RWPE2 (cell line): Measurements from ENCODE around the gene TTLL8.

ENCODE experiments used
- ATAC-seq: fragments of 200-7000 bp; cut with Tn5 transposase; 3 replicates; pipeline ENCODE4 v1.9.1; 2021; ENCODE audit warnings: low read depth
- DNase-seq: peaks from one replicate; pipeline ENCODE4 v3.0.0-alpha.2; 2020; ENCODE audit warnings: low spot score
- H3K27ac ChIP-seq: fragments of 450-650 bp; 2 replicates; pipeline ENCODE4 v1.5.1; 2017; ENCODE audit warnings: mild to moderate bottlenecking; ENCODE audit not compliant: poor library complexity, severe bottlenecking
- H3K27me3 ChIP-seq: fragments of 250-450 bp; sonication (Bioruptor Pico); 2 replicates; pipeline ENCODE4 v1.5.1; 2021; ENCODE audit warnings: mild to moderate bottlenecking, moderate library complexity; ENCODE audit not compliant: insufficient read depth, poor library complexity, severe bottlenecking
- H3K36me3 ChIP-seq: fragments of 250-450 bp; sonication (Bioruptor Pico); 2 replicates; pipeline ENCODE4 v1.5.1; 2020; ENCODE audit warnings: low read depth, mild to moderate bottlenecking, moderate library complexity
- H3K4me1 ChIP-seq: fragments of 250-450 bp; sonication (Bioruptor Pico); 2 replicates; pipeline ENCODE4 v1.5.1; 2021; ENCODE audit warnings: mild to moderate bottlenecking, moderate library complexity; ENCODE audit not compliant: insufficient read depth, poor library complexity, severe bottlenecking
- H3K4me3 ChIP-seq: fragments of 250-450 bp; sonication (Bioruptor Pico); 2 replicates; pipeline ENCODE4 v1.5.1; 2021; ENCODE audit warnings: mild to moderate bottlenecking, moderate library complexity; ENCODE audit not compliant: severe bottlenecking
- H3K9me3 ChIP-seq: fragments of 250-450 bp; sonication (Bioruptor Pico); 2 replicates; pipeline ENCODE4 v1.5.1; 2021; ENCODE audit warnings: mild to moderate bottlenecking, moderate library complexity; ENCODE audit not compliant: severe bottlenecking
- CTCF ChIP-seq: fragments of 450-650 bp; IDR thresholded peaks from one replicate; pipeline ENCODE4 v1.5.1; 2017; ENCODE audit warnings: mild to moderate bottlenecking, moderate library complexity; ENCODE audit not compliant: poor library complexity, severe bottlenecking

Gene TTLL8

GRCh38 chr22:50010676-50011446, 47.2 kb downstream of the TTLL8 start:
- DNase-seq (no peak), ATAC-seq (no peak)
- no peaks in the 10 kb centered on the region for H3K36me3 ChIP-seq
- no peaks in the 10 kb centered on the region for H3K4me1 ChIP-seq
- peaks cover 37% of the 10 kb centered on the region for H3K27me3 ChIP-seq
- no peak overlapping the region for H3K4me3 ChIP-seq
- H3K9me3 ChIP-seq = no peaks in the 10 kb centered on the region
- no peak for TF ChIP-seq CTCF
- no peak overlapping the region for H3K27ac ChIP-seq

GRCh38 chr22:50009765-50010675, 48.1 kb downstream of the TTLL8 start:
- no peaks in the 10 kb centered on the region for H3K4me1 ChIP-seq
- no peak for TF ChIP-seq CTCF
- DNase-seq = no peak
- peaks cover 37% of the 10 kb centered on the region for H3K27me3 ChIP-seq
- no peak for ATAC-seq
- H3K36me3 ChIP-seq = no peaks in the 10 kb centered on the region
- no peaks in the 10 kb centered on the region for H3K9me3 ChIP-seq
- H3K4me3 ChIP-seq = no peak overlapping the region
- no peak overlapping the region for H3K27ac ChIP-seq

GRCh38 chr22:50009251-50009650, 48.8 kb downstream of the TTLL8 start:
- DNase-seq = no peak
- no peaks in the 10 kb centered on the region for H3K9me3 ChIP-seq
- H3K4me1 ChIP-seq = no peaks in the 10 kb centered on the region
- peaks cover 30% of the 10 kb centered on the region for H3K27me3 ChIP-seq
- TF ChIP-seq CTCF = no peak
- H3K27ac ChIP-seq = no peak overlapping the region
- no peak for ATAC-seq
- H3K36me3 ChIP-seq = no peaks in the 10 kb centered on the region
- H3K4me3 ChIP-seq = no peak overlapping the region

- no peak overlapping the region for H3K4me3 ChIP-seq
- no peaks in the 10 kb centered on the region for H3K9me3 ChIP-seq
- no peak for TF ChIP-seq CTCF
- H3K27ac ChIP-seq = no peak overlapping the region
- no peaks in the 10 kb centered on the region for H3K4me1 ChIP-seq
- H3K36me3 ChIP-seq = no peaks in the 10 kb centered on the region
- ATAC-seq (no peak), DNase-seq (no peak)
- H3K27me3 ChIP-seq = peaks cover 25% of the 10 kb centered on the region
Observed at GRCh38 chr22:50008151-50009040, 49.7 kb downstream of the TTLL8 start.
